ENCODE results near the gene DEPDC1. TPM values are rescaled to one million over a fixed set of nuclear protein-coding genes. Genes with fewer than 3 reads are reported as not detected.

The DEPDC1 gene
- total RNA-seq, 1 experiment from 2014 or later = 26.1 TPM

- Histone ChIP-seq H4K91ac (ENCODE audit: insufficient read length, low read depth, low read length) (no peak overlapping the region), H3K27me3 (ENCODE audit: insufficient read depth, low read length) (no peaks in the 10 kb centered on the region), H4K20me1 (ENCODE audit: control insufficient read depth, insufficient read depth, insufficient read length) (no peaks in the 10 kb centered on the region), H3K4me1 (ENCODE audit: insufficient read depth, low read length) (no peaks in the 10 kb centered on the region), H2BK120ac (ENCODE audit: low read depth, low read length, poor library complexity, severe bottlenecking) (no peak overlapping the region), H4K5ac (ENCODE audit: insufficient read length, low read depth, low read length) (no peak overlapping the region), H3T11ph (ENCODE audit: low read length) (no peak overlapping the region), H3K9me3 (ENCODE audit: control insufficient read depth, low read depth, low read length) (peaks cover 5% of the 10 kb centered on the region), H2BK15ac (ENCODE audit: low read depth, low read length) (no peak overlapping the region), H3K14ac (ENCODE audit: insufficient read depth, low read length) (no peak overlapping the region), H3K18ac (ENCODE audit: insufficient read length, low read depth, low read length) (no peak overlapping the region), H3K56ac (ENCODE audit: insufficient read length, low read depth, low read length) (no peak overlapping the region), H2BK5ac (ENCODE audit: insufficient read length, low read length) (no peak overlapping the region), H3K4me2 (ENCODE audit: insufficient read depth, insufficient read length, low read length) (no peak overlapping the region), H3K9ac (ENCODE audit: extremely low read depth, insufficient read length, low read length) (no peak overlapping the region), H2BK12ac (ENCODE audit: insufficient read length, low read depth, low read length) (no peak overlapping the region), H3K79me2 (ENCODE audit: insufficient read depth, low read length) (no peaks in the 10 kb centered on the region), H2BK20ac (ENCODE audit: low read depth, low read length, poor library complexity, severe bottlenecking) (no peak overlapping the region), H2AFZ (ENCODE audit: low read length) (no peak overlapping the region), H3K27ac (ENCODE audit: insufficient read length, low read depth, low read length) (no peak overlapping the region), H3K4ac (ENCODE audit: low read depth, low read length) (no peak overlapping the region), H3K23me2 (ENCODE audit: insufficient read length, low read depth, low read length, poor library complexity, severe bottlenecking) (no peaks in the 10 kb centered on the region), H4K8ac (replicated peaks; ENCODE audit: insufficient read length, low read depth, low read length) (no peak overlapping the region), H3K23ac (ENCODE audit: insufficient read length, low read depth, low read length) (no peak overlapping the region), H2AK5ac (ENCODE audit: insufficient read length, low read length) (no peak overlapping the region), H3K79me1 (ENCODE audit: insufficient read depth, low read depth, low read length, poor library complexity, severe bottlenecking) (no peaks in the 10 kb centered on the region)
- no peak for DNase-seq
- no peak overlapping the region for H3K4me3 Mint-ChIP-seq
- H3K9me3 Mint-ChIP-seq = peaks cover 25 to 41% of the 10 kb centered on the region in 2 experiments
- no peaks in the 10 kb centered on the region for H3K27me3 Mint-ChIP-seq (ENCODE audit: low read depth)
- WGBS (ENCODE audit: extremely low coverage, insufficient read length, low lambda C conversion rate) = no CpG with 5 or more reads among the region's 3 CpGs
- peaks cover 2 to 22% (median 11%) of the 10 kb centered on the region in 3 experiments; a peak in 5 of 7 replicates for H3K36me3 Mint-ChIP-seq (ENCODE audit: insufficient read depth in 1 of 3, low read depth in 3 of 3)
- H3K4me1 Mint-ChIP-seq = no peaks in the 10 kb centered on the region
- no peak for TF ChIP-seq CTCF (conservative IDR thresholded peaks at IDR 0.05)
- H3K27ac Mint-ChIP-seq = no peak overlapping the region
Observed at GRCh38 chr1:68506386-68506785, 9.5 kb upstream of the DEPDC1 start.

All from H9 (cell line).